ENCODE data around the gene NUP188.

NUP188 gene

DNA sequence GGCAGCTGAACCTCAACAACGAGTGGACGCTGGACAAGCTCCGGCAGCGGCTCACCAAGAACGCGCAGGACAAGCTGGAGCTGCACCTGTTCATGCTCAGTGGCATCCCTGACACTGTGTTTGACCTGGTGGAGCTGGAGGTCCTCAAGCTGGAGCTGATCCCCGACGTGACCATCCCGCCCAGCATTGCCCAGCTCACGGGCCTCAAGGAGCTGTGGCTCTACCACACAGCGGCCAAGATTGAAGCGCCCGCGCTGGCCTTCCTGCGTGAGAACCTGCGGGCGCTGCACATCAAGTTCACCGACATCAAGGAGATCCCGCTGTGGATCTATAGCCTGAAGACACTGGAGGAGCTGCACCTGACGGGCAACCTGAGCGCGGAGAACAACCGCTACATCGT lies 39.1 kb upstream of the NUP188 start:
- CTCF ChIA-PET: interaction anchor here (1.5 to 2.8 kb wide), 3 partner anchors 13 to 20 kb away, joined by 4 to 9 read pairs (median 5); no protein-coding TSS in a partner anchor
- POLR2A ChIA-PET: interaction anchor here (0.6 kb wide), 2 partner anchors 13 to 239 kb away, joined by 3 to 6 read pairs; no protein-coding TSS in a partner anchor
- TF ChIP-seq, protein P1, sequence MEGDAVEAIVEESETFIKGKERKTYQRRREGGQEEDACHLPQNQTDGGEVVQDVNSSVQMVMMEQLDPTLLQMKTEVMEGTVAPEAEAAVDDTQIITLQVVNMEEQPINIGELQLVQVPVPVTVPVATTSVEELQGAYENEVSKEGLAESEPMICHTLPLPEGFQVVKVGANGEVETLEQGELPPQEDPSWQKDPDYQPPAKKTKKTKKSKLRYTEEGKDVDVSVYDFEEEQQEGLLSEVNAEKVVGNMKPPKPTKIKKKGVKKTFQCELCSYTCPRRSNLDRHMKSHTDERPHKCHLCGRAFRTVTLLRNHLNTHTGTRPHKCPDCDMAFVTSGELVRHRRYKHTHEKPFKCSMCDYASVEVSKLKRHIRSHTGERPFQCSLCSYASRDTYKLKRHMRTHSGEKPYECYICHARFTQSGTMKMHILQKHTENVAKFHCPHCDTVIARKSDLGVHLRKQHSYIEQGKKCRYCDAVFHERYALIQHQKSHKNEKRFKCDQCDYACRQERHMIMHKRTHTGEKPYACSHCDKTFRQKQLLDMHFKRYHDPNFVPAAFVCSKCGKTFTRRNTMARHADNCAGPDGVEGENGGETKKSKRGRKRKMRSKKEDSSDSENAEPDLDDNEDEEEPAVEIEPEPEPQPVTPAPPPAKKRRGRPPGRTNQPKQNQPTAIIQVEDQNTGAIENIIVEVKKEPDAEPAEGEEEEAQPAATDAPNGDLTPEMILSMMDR (IDR thresholded peaks at IDR 0.05; ENCODE audit: insufficient read depth, low read length, missing control alignments): no peak
- no peak for DNase-seq (ENCODE audit: low read depth, low spot score)
- no peak overlapping the region for H3K4me3 ChIP-seq (ENCODE audit: low read depth, low read length)

DNA sequence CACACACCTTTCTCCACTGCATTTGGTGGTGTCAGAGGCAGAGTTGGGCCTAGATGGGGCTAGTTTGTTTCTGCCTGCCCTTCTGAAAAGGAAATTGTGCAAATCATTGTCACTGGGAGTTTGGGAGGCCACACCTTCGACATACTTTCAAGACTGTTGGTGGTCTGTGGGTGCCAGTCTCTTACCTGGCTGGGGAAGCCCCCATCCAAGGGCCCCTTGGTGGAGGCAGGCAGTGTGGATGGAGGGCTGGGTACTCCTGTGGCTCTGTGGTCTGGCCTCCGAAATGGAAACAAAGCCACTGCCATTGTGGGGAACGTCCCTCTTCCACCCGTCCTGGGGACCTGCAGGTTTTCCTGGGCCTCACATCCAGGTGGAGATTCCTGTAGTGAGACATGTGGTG lies 37.6 kb upstream of the NUP188 start:
- POLR2A ChIA-PET: no interaction called here
- TF ChIP-seq, protein P1 (IDR thresholded peaks at IDR 0.05; ENCODE audit: insufficient read depth, low read length, missing control alignments): no peak
- CTCF ChIA-PET: interaction anchor here (1.2 to 2.8 kb wide), 3 partner anchors 10 to 17 kb away, joined by 4 to 9 read pairs (median 4); no protein-coding TSS in a partner anchor
- no peak for DNase-seq (ENCODE audit: low read depth, low spot score)
- no peak overlapping the region for H3K4me3 ChIP-seq (ENCODE audit: low read depth, low read length)

- TF ChIP-seq, protein P1 (IDR thresholded peaks at IDR 0.05; ENCODE audit: insufficient read depth, low read length, missing control alignments): no peak
Measured at GRCh38 chr9:128910906-128911305, 36.6 kb upstream of the NUP188 start.

GRCh38 chr9:128911529-128912035 lies 35.9 kb upstream of the NUP188 start:
- TF ChIP-seq, protein P1 (IDR thresholded peaks at IDR 0.05; ENCODE audit: insufficient read depth, low read length, missing control alignments): no peak
- CTCF ChIA-PET: interaction anchor here (0.7 to 2.2 kb wide), 6 partner anchors 9 to 94 kb away, joined by 3 to 13 read pairs (median 3); partner anchors contain the start of gene ENDOG
- POLR2A ChIA-PET: interaction anchor here (0.7 kb wide), 1 partner anchor 15 kb away, joined by 4 read pairs; no protein-coding TSS in a partner anchor
- DNase-seq (ENCODE audit: low read depth, low spot score): peak; percentile 37
- H3K4me3 ChIP-seq (ENCODE audit: low read depth, low read length): no peak overlapping the region

More at GRCh38 chr9:128910906-128911305, 36.6 kb upstream of the NUP188 start:
- CTCF ChIA-PET: interaction anchor here (0.8 to 2.2 kb wide), 6 partner anchors 8 to 95 kb away, joined by 3 to 13 read pairs (median 3); partner anchors contain the start of gene ENDOG
- DNase-seq (ENCODE audit: low read depth, low spot score): no peak
- H3K4me3 ChIP-seq (ENCODE audit: low read depth, low read length): no peak overlapping the region
- POLR2A ChIA-PET: no interaction called here

- no peak overlapping the region for H3K4me3 ChIP-seq (ENCODE audit: low read depth, low read length)
- DNase-seq (ENCODE audit: low read depth, low spot score): peak; percentile 37
- CTCF ChIA-PET: interaction anchor here (1.2 to 2.2 kb wide), 3 partner anchors 13 to 60 kb away, joined by 3 to 13 read pairs (median 6); no protein-coding TSS in a partner anchor
- POLR2A ChIA-PET: interaction anchor here (1.1 kb wide), 1 partner anchor 8 kb away, joined by 4 read pairs; no protein-coding TSS in a partner anchor
- TF ChIP-seq, protein P1 (IDR thresholded peaks at IDR 0.05; ENCODE audit: insufficient read depth, low read length, missing control alignments): no peak
Measured at GRCh38 chr9:128912270-128912853, 35.1 kb upstream of the NUP188 start.

Data from AG04449 (cell line).